Renal pelvis (tissue), 4 donors: ENCODE measurements around the gene SIDT1. TPM values are rescaled to one million over a fixed set of nuclear protein-coding genes. Genes with fewer than 3 reads are reported as not detected.
A peak's percentile ranks its signal among the peaks of the same experiment; 100 is the strongest.

ENCODE experiments used
- DNase-seq: peaks from one replicate; pipeline ENCODE4 v3.0.0-alpha.2; 2013
- polyA plus RNA-seq, 3 donors: library from polyadenylated mRNA; unstranded; fragments of 120-200 nt; gene quantifications; one replicate each; pipeline ENCODE4 v1.2.1, GENCODE V29; 2013; ENCODE audit not compliant: insufficient read length in 3 of 3

Gene SIDT1
- polyA plus RNA-seq, 3 donors = 2.1 to 5.3 (median 3.4) TPM

- DNase-seq = no peak
These were observed 9.2 kb downstream of the SIDT1 start for GRCh38 chr3:113541519-113541918.

- DNase-seq = no peak
These were observed 13.2 kb downstream of the SIDT1 start for GRCh38 chr3:113545594-113545993.

- DNase-seq = no peak
These were observed 14.1 kb downstream of the SIDT1 start for GRCh38 chr3:113546414-113546893.

- DNase-seq = no peak
These were observed 16.1 kb downstream of the SIDT1 start for GRCh38 chr3:113548501-113548900.

GRCh38 chr3:113551820-113552219 is 19.5 kb downstream of the SIDT1 start:
- DNase-seq = no peak

DNA sequence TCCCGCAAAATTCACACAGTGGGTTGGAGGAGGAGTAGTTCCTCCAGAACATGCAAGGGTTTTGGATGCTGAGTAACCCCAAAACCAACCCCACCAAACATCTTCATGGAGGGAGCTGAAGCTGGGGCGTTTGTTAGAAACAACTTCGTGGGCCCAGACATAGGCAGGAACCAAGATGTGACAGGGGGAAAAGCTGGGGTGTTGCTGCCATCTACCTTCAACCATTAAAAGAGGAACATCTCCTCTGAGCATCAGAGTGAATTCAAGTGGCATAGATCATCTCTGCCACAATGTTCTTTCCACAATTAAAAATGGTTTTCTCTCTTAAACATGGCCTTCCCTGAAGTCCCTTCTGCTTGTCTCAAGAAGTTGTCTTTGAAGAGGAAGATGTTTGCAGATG is 20.5 kb downstream of the SIDT1 start:
- DNase-seq = no peak

DNA sequence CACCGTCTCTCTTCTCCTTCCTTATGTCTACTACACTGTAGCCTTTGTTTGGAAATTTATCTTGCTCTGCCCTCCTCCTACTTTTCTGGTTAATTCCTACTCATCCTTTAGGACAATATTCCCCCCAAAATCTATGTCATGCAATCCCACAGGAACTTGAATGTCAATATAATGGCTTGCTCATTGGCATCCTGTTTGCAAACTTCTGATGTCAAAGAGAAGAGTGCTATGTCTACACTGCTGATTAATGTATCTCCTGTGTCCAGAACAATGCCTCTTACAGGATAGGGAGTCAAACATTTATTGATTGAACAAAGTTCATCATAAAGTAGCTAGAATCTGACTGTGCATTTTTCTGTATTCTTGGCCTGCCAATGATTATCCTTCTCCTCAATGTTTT is 22.8 kb downstream of the SIDT1 start:
- DNase-seq = no peak

GRCh38 chr3:113556316-113556945 is 24.1 kb downstream of the SIDT1 start:
- DNase-seq = no peak

GRCh38 chr3:113556946-113557335 is 24.6 kb downstream of the SIDT1 start:
- DNase-seq = no peak

DNA sequence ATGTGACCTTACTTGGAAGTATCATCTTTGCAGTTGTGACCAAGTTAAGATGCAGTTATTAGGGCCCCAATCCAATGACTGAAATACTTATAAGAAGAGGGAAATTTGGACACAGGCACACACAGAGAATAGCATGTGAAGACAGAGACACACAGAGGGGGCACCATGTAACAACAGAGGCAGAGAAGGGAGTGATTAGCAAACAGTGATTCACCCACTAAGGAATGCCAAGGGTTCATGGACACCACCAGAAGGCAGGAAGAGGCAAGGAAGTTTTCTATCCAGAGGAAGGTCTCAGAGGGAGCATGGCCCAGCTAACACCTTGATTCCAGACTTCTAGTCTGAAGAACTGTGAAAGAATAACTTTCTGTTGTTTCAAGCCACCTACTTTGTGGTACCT is 25.0 kb downstream of the SIDT1 start:
- DNase-seq = no peak

DNA sequence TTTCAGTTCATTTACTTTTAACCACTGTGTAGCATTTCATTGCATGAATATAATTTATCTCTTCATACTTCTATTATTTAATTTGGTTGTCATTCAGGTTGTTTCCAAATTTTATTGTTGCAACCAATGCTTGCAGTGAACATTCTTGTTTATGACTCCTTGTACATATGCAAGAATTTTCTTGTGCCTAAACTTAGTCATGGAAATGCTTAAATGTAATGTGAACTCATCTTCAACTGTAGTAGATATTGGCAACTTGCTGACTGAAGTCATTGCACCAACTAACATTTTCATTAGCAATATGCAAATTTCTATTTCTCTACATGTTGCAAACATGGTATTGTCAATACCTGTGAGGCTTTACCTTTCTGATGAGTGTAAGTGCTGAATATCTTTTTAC is 26.7 kb downstream of the SIDT1 start:
- no peak for DNase-seq

DNA sequence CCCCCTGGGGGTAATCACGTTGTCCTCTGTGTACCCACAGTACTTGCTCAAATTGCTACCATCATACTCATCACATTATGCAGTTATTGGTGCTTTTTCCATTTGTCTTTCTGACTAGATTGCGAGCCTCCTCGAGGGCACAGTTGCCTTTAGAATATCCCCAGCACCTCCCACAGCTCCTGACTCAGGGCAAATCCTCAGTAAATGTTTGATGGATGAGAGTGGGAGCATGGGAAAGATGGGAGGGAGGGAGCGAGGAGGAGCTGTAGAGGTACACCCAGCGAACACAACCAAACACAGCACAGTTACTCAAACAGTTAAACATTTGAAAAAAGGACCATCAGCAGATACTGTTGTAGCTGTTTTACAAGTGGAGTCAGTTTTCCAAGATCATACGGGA is 27.9 kb downstream of the SIDT1 start:
- DNase-seq = no peak

- DNase-seq = peak; percentile 88
These were observed 28.7 kb downstream of the SIDT1 start for GRCh38 chr3:113560831-113561623.

GRCh38 chr3:113565555-113565954 is 33.2 kb downstream of the SIDT1 start:
- no peak for DNase-seq

DNA sequence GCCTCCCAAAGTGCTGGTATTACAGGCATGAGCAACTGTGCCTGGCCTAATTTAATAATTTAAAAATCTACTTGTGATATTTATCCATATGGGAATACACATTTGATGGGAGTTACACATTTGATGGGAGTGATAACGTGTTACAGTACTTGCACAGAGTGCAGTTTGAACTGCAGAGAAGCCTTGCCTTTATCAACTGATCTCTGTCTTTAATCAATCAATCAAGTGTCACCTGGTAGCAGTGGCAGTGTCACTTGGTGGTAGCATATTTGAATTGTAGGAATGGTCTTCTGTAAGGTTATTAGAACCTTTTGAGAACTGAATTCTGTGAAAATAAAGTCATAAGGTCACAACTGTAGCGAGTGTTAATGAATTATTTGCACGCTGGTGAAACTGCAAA is 37.8 kb downstream of the SIDT1 start:
- DNase-seq = no peak

DNA sequence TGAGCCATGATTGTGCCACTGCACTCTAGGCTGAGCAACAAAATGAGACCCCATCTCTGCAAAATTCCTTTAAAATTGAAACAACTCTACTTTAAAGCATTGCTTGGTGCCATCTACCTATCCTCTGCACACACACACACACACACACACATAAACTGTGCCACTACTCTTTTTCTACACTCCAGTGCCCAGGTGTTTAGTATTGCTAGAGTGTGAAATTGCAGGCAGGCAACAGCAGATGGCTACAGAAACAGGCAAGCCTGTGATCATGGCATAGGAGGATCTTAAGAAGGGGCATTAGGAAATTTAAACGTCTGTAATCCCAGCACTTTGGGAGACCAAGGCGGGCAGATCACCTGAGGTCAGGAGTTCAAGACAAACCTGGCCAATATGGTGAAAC is 39.0 kb downstream of the SIDT1 start:
- no peak for DNase-seq

DNA sequence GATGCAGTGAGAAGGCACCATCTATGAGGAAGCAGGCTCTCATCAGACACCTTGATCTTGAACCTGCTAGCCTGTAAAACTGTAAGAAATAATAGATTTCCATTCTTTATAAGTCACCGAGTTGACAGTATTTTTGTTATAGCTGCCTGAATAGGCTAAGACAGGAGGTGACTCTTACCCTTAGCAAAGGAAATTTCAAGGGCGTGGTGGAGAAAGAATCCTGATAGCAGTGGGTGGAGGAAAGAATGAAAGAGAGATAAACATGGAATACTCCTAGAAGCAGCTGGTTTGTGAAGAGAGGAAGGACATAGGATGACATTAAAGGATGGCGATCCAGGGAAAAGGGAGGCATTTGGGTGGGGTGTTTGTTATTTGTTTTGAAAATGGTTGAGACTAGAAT is 41.4 kb downstream of the SIDT1 start:
- no peak for DNase-seq

- no peak for DNase-seq
These were observed 41.9 kb downstream of the SIDT1 start for GRCh38 chr3:113574213-113574612.

DNA sequence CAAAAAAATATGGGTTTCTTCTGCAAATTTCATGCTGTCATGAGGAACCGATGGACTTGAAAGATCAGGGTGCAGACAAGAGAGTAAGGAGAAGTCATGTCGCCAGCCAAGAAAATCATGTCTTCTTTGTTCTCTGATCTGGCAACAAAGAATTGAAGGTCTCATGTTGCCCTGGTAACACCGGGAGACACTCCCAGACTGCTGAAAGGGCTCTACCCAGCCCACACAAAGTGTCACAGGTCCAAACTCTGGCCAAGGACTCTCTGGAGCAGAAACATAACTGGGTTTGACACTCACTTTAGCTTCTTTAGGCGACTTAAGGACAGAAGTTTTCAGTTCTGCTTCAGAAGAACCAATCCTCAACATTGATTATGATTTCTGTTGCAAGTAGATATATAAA is 42.9 kb downstream of the SIDT1 start:
- DNase-seq = peak; percentile 68

- DNase-seq = no peak
These were observed 52.9 kb downstream of the SIDT1 start for GRCh38 chr3:113585228-113585627.

- DNase-seq = no peak
These were observed 53.4 kb downstream of the SIDT1 start for GRCh38 chr3:113585720-113586119.

DNA sequence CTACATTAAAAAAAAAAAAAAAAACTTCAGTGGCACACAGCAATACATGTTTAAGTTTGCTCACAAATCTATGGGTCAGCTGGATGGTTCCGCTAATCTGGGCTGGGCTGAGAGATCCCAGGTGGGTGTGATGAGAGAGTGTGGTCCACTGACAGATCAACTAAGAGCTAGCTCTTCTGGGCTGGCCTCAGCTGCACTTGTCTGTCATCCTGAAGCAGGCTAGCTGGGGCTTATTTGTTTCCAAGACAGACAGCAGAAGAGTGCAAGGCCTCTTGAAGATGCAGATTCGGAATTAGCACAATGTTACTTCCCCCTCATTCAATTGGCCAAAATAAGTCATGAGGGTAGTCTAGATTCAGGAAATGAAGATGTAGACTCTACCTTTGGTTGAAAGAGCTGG is 56.5 kb downstream of the SIDT1 start:
- DNase-seq = no peak

- no peak for DNase-seq
These were observed 57.6 kb downstream of the SIDT1 start for GRCh38 chr3:113589971-113590370.

DNA sequence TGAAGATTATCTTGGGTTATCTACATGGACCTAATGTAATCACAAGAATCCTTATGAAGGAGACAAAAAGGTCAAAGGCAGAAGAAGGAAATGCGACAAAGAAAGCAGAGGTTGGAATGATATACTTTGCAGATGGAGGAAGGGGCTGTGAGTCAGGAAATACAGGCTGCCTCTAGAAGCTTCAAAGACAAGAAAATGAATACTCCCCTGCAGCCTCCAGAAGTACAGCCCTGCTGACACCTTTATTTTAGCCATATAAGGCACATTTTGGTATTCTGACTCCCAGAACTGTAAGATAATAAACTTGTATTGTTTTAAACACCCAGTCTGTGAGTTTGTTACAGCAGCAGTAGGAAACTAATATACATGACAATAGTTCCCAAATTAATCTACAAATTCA is 58.6 kb downstream of the SIDT1 start:
- no peak for DNase-seq
